BJ (cell line): Measurements from ENCODE around the gene TFAP2C. TPM values are rescaled to one million over a fixed set of nuclear protein-coding genes. Genes with fewer than 3 reads are reported as not detected.

Source experiments
- CTCF ChIA-PET: fragments of 350-600 bp; formaldehyde crosslinking; extraction: SDS; loops from one replicate; lab custom pipeline; 2021; ENCODE audit warnings: antibody characterized with exemption, inconsistent platforms; lab: Yijun Ruan, JAX
- POLR2A ChIA-PET: fragments of 300-600 bp; sonication (Branson Sonifier 250); formaldehyde crosslinking; extraction: SDS; loops from one replicate; lab custom pipeline; 2021; ENCODE audit warnings: antibody characterized with exemption; lab: Charles Lee
- DNase-seq: peaks from one replicate; pipeline ENCODE4 v3.0.0-alpha.2; 2011; ENCODE audit warnings: low read depth
- H3K27me3 ChIP-seq: 2 replicates; pipeline ENCODE4 v1.6.0; 2011; ENCODE audit warnings: low read length; ENCODE audit not compliant: control insufficient read depth, insufficient read depth
- H3K36me3 ChIP-seq: 2 replicates; pipeline ENCODE4 v1.5.1; 2011; ENCODE audit warnings: low read length; ENCODE audit not compliant: control insufficient read depth, insufficient read depth
- H3K4me3 ChIP-seq: 2 replicates; pipeline ENCODE4 v1.5.1; 2011; ENCODE audit warnings: low read depth, mild to moderate bottlenecking, control low read depth, low read length
- CTCF ChIP-seq: IDR thresholded peaks from 2 replicates; pipeline ENCODE4 v1.5.1; 2011; ENCODE audit warnings: low read depth, mild to moderate bottlenecking, control low read depth, inconsistent platforms, low read length, moderate library complexity; ENCODE audit not compliant: insufficient read depth
- polyA plus RNA-seq: library from polyadenylated mRNA; depleted of rRNA; stranded (reverse); fragments of >200 nt; gene quantifications from 2 replicates; pipeline ENCODE4 v1.2.3, GENCODE V29; 2011

TFAP2C gene
- polyA plus RNA-seq, 1 experiment: 4.4 TPM

DNA sequence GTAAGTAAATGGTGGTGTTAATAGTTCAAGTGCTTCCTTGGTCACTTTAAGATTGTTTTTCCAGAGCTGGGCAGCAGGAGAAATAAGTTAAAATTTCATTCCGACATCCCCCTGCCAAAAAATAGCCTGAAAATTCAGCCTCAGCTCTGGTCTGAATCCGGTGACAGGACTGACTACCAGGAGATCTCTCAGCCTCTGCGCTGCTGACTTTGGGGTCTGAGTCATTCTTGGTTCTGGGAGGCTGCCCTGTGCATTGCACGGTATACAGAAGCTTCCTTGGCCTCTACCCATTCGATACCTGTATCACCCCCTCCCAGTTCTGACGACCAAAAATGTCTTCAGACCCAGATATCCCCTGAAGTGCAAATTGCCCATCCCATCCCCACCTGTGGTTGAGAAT lies 36.3 kb upstream of the TFAP2C start:
- no peak for TF ChIP-seq CTCF
- CTCF ChIA-PET: interaction anchor here (0.7 kb wide), 1 partner anchor 858 kb away, joined by 3 read pairs; no protein-coding TSS in a partner anchor

DNA sequence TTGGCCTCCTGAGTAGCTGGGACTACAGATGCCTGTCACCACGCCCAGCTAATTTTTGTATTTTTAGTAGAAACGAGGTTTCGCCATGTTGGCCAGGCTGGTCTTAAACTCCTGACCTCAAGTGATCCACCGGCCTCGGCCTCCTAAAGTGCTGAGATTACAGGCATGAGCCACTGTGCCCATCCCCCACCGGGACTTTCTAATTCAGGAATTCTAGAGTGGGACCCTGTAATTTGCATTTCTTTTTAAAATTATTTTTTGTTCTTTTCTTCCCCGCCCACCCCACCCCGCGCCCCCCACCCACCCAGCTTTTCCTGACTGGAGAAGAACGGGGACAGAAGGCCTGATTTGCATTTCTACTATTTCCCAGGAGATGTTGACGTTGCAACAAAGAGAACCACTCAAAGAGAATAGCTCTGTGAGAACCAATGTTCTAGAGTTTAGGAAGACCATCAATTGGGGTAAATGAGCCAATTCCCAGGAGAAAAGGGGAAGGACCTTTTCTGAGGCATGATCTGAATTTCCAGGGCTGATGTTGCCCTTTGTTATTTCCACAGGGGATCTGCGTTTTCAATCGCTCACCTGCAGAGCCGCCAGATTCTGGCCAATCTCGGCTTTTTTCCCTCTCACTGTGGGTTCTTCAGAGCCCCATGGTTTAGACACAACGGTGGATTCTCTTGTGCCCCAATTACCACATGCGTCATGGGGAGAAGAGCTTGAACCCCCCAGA lies 33.2 kb upstream of the TFAP2C start:
- TF ChIP-seq CTCF: no peak
- CTCF ChIA-PET: no interaction called here
- Histone ChIP-seq H3K4me3 (no peak overlapping the region), H3K27me3 (no peaks in the 10 kb centered on the region), H3K36me3 (no peaks in the 10 kb centered on the region)
- no peak for DNase-seq
- POLR2A ChIA-PET: no interaction called here

More for the DNA sequence above, 36.3 kb upstream of the TFAP2C start:
- Histone ChIP-seq H3K4me3 (no peak overlapping the region), H3K27me3 (no peaks in the 10 kb centered on the region), H3K36me3 (no peaks in the 10 kb centered on the region)
- POLR2A ChIA-PET: no interaction called here
- DNase-seq: no peak

- Histone ChIP-seq H3K4me3 (no peak overlapping the region), H3K36me3 (no peaks in the 10 kb centered on the region), H3K27me3 (no peaks in the 10 kb centered on the region)
- POLR2A ChIA-PET: no interaction called here
- DNase-seq: no peak
- CTCF ChIA-PET: interaction anchor here (1.1 kb wide), 1 partner anchor 46 kb away, joined by 3 read pairs; no protein-coding TSS in a partner anchor
- no peak for TF ChIP-seq CTCF
Observed at GRCh38 chr20:56601166-56601565, 27.9 kb upstream of the TFAP2C start.

DNA sequence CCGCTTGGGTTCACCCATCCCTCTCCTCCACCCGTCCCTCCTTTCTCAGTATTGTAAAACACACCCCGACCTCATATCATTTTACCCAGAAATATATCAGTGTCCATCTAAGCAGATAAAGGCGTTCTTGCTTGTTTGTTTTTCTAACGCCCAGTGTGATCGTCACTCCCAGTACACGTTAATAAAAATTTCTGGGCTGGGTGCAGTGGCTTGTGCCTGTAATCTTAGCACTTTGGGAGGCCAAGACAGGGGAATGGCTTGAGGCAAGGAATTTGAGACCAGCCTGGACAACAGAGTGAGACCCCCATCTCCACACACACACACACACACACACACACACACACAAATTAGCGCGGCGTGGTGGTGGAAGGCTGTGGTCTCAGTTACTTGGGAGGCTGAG lies 24.4 kb upstream of the TFAP2C start:
- POLR2A ChIA-PET: no interaction called here
- no peak overlapping the region for H3K4me3 ChIP-seq
- TF ChIP-seq CTCF: no peak
- H3K27me3 ChIP-seq: no peaks in the 10 kb centered on the region; the same call in 1 of the 2 replicates
- H3K36me3 ChIP-seq: no peaks in the 10 kb centered on the region
- DNase-seq: no peak
- CTCF ChIA-PET: no interaction called here

- Histone ChIP-seq H3K4me3 (no peak overlapping the region), H3K27me3 (no peaks in the 10 kb centered on the region; the same call in 1 of the 2 replicates), H3K36me3 (no peaks in the 10 kb centered on the region)
- POLR2A ChIA-PET: no interaction called here
- no peak for DNase-seq
- CTCF ChIA-PET: interaction anchor here (0.6 kb wide), 1 partner anchor 364 kb away, joined by 3 read pairs; no protein-coding TSS in a partner anchor
- no peak for TF ChIP-seq CTCF
Observed at GRCh38 chr20:56605261-56605996, 23.7 kb upstream of the TFAP2C start.
